AG09319 (cell line): ENCODE measurements around the gene CTSW.
"Not testable (repeated sequence)": the region's sequence is repeated elsewhere in the genome, so short reads cannot be mapped to it uniquely, and the experiment has no call there.

Experiments
- DNase-seq: peaks from one replicate; pipeline ENCODE4 v3.0.0-alpha.2; 2010; ENCODE audit warnings: low read depth; ENCODE audit errors: extremely low read depth
- CTCF ChIP-seq: IDR thresholded peaks from 2 replicates; pipeline ENCODE4 v1.5.1; 2011; ENCODE audit warnings: low read depth, mild to moderate bottlenecking, inconsistent platforms, low read length, moderate library complexity

CTSW gene

DNA sequence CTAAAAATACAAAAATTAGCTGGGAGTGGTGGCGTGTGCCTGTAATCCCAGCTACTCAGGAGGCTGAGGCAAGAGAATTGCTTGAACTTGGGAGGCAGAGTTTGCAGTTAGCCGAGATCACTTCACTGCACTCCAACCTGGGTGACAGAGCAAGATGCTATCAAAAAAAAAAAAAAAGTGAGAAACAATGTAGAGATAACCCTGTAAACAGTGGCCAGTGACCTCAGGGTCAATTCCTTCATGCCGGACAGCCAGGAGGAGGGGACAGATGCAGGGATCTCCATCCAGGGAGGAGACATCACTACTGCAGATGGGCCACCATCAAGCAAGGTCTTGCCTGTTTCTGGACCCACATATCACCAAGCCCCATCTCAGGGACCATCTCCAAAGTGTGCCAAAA, 31.9 kb upstream of the CTSW start:
- no peak for DNase-seq
- TF ChIP-seq CTCF, result no peak

- not testable (repeated sequence) for DNase-seq
Observed at GRCh38 chr11:65848693-65849092, 30.9 kb upstream of the CTSW start.

DNA sequence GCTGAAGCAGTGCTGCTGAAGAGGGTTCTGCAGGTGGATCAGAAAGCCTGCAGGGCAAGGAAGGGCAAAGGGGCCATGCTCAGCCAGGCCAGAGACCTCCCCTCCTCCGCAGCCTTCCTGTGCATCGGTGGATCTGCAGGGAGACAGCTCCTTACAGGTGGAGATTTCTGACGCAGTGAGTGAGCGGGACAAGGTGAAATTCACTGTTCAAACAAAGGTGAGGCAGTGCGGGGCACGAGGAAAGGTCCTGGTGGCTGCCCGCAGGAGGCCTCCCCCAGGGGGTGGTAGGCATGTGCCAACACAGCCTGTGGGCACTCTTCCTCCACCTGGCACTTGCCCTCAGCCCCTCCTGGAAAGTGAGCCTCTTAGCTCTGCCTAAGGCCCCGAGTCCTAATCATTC, 30.3 kb upstream of the CTSW start:
- no peak for DNase-seq
- no peak for TF ChIP-seq CTCF

DNA sequence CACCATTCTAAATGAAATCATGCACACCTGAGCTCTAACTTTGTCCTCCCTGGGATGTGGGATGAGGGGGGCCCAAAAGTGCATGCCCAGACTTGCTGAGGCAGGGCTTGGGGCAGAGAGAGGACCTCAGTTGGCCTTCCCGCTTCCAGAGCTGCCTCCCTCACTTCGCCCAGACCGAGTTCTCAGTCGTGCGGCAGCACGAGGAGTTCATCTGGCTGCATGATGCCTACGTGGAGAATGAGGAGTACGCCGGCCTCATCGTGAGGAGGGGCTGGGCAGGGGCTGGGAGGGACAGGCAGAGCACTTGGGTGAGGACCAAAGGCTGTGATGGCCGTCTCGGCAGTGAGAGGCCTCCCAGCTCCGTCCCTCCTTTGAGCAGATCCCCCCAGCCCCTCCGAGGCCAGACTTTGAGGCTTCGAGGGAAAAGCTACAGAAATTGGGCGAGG, 29.8 kb upstream of the CTSW start:
- no peak for DNase-seq
- TF ChIP-seq CTCF, result no peak

GRCh38 chr11:65850217-65851082, 29.2 kb upstream of the CTSW start:
- TF ChIP-seq CTCF, result no peak
- DNase-seq, result no peak

DNA sequence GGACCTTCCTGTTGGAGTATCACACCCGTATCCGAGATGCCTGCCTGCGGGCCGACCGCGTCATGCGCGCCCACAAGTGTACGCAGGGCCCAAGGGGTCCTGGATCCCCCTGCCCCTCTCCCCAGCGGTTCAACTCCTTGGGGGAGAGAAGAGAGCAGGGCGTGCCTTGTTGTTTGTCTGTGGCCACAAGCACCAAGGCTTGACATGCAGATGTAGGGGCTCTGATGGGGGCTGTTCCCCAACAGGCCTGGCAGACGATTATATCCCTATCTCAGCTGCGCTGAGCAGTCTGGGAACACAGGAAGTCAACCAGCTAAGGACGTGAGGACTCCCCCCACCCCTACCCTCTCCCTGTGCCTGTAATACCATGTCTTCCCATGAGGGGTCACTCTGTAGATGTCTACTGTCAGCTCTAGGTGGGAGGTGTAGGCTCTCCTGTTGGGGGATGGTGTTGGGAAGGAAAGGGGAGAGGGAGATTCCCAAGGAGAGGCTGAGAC, 28.5 kb upstream of the CTSW start:
- peak; percentile 30 for TF ChIP-seq CTCF
- no peak for DNase-seq

DNA sequence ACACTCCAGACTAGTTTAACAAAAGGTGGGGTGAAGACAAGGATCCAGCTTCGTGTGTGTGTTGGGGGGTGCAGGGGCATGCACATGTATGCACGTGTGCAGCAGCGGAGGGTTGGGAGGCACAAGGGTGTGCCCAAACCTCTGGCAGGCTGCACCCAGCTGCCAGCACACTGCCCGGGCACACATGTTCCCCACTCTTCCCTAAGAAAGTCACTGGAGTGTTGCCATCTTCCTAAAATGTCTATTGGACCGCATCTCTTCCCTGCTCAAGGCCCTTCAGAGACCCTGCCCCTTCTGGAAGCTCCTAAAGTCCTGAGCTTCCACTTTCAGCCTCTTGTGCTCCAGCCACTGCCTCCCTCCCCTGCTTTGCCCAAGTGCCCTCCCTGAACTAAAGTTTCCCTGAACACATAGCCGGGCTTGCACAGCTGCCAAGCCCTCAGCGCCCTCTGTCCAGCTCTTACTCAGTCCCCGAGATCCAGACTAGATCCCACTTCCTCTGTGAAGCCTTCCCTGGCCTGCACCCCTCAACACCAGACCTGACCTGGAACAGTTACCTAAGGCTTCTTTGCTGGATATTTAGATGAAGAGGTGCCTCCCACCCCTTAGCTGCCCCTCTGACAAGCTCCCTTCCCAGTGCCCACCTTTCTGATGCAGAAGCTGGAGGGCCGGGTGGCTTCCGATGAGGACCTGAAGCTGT, 27.7 kb upstream of the CTSW start:
- no peak for TF ChIP-seq CTCF
- DNase-seq, result no peak
